Neural crest cell (in vitro differentiated cells): ENCODE measurements around the gene WDFY4. TPM values are rescaled to one million over a fixed set of nuclear protein-coding genes. Genes with fewer than 3 reads are reported as not detected.

Source experiments
- DNase-seq: peaks from one replicate; pipeline ENCODE4 v3.0.0; 2021; ENCODE audit warnings: low read depth, mixed read lengths, low spot score
- H3K27ac Mint-ChIP-seq: one replicate; pipeline ENCODE4 v1.8.0; 2021; ENCODE audit warnings: mild to moderate bottlenecking, mixed read lengths; ENCODE audit not compliant: unreplicated experiment
- H3K27me3 Mint-ChIP-seq: 2 replicates; pipeline ENCODE4 v1.8.0; 2021; ENCODE audit warnings: low read depth, mild to moderate bottlenecking, mixed read lengths
- H3K36me3 Mint-ChIP-seq: 2 replicates; pipeline ENCODE4 v1.8.0; 2021; ENCODE audit warnings: low read depth, mild to moderate bottlenecking, mixed read lengths
- H3K4me1 Mint-ChIP-seq: 2 replicates; pipeline ENCODE4 v1.8.0; 2021; ENCODE audit warnings: mixed read lengths
- H3K4me3 Mint-ChIP-seq: one replicate; pipeline ENCODE4 v1.8.0; 2021; ENCODE audit warnings: mild to moderate bottlenecking, mixed read lengths
- H3K9me3 Mint-ChIP-seq: 2 replicates; pipeline ENCODE4 v1.8.0; 2021; ENCODE audit warnings: mixed read lengths
- CTCF ChIP-seq: fragments of 200-600 bp; sonication (generic); conservative IDR thresholded peaks from 2 replicates; pipeline ENCODE4 v1.5.0; 2021; ENCODE audit warnings: antibody characterized with exemption, mild to moderate bottlenecking
- total RNA-seq: library from RNA; stranded (reverse); gene quantifications from 2 replicates; pipeline ENCODE4 v1.2.1, GENCODE V29; 2021

WDFY4 gene
- total RNA-seq, 1 donor from 2014 or later: not detected

GRCh38 chr10:48775206-48775517, 90.5 kb downstream of the WDFY4 start:
- peaks cover 2% of the 10 kb centered on the region for H3K27me3 Mint-ChIP-seq
- no peak for TF ChIP-seq CTCF
- no peaks in the 10 kb centered on the region for H3K9me3 Mint-ChIP-seq
- no peak overlapping the region for H3K27ac Mint-ChIP-seq
- no peak overlapping the region for H3K4me3 Mint-ChIP-seq
- no peaks in the 10 kb centered on the region for H3K36me3 Mint-ChIP-seq
- H3K4me1 Mint-ChIP-seq: no peaks in the 10 kb centered on the region
- no peak for DNase-seq

- H3K27ac Mint-ChIP-seq: no peak overlapping the region
- no peak for DNase-seq
- no peaks in the 10 kb centered on the region for H3K36me3 Mint-ChIP-seq
- H3K4me3 Mint-ChIP-seq: no peak overlapping the region
- no peak for TF ChIP-seq CTCF
- H3K27me3 Mint-ChIP-seq: no peaks in the 10 kb centered on the region
- H3K4me1 Mint-ChIP-seq: no peaks in the 10 kb centered on the region
- H3K9me3 Mint-ChIP-seq: no peaks in the 10 kb centered on the region
These were observed 91.4 kb downstream of the WDFY4 start for GRCh38 chr10:48776005-48776522.

DNA sequence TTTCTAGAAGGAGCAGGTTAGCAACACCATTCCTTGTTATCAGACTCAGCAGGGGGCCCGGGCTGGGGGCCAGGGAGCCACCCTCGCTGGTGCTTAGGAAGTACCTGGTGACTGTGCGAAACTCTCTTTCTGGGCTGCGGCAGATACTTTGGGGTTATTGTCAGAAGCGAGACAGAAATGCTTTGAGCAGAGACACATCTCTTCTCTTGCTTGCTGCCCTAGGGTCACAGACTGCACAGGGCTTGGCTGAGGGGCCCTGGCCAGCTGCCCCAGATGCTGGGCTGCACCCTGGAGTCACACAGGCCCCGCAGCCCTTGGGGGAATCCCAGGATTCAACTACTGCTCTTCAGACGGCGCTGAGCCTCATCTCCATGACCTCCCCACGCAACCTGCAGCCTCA, 91.9 kb downstream of the WDFY4 start:
- no peak for TF ChIP-seq CTCF
- Mint-ChIP-seq H3K9me3 (no peaks in the 10 kb centered on the region), H3K4me1 (no peaks in the 10 kb centered on the region), H3K27ac (no peak overlapping the region), H3K36me3 (no peaks in the 10 kb centered on the region), H3K27me3 (no peaks in the 10 kb centered on the region), H3K4me3 (no peak overlapping the region)
- DNase-seq: no peak

- Mint-ChIP-seq H3K27ac (no peak overlapping the region), H3K4me3 (no peak overlapping the region), H3K4me1 (no peaks in the 10 kb centered on the region), H3K27me3 (peaks cover 3% of the 10 kb centered on the region), H3K36me3 (no peaks in the 10 kb centered on the region), H3K9me3 (no peaks in the 10 kb centered on the region)
- DNase-seq: no peak
- no peak for TF ChIP-seq CTCF
These were observed 92.4 kb downstream of the WDFY4 start for GRCh38 chr10:48777110-48777509.

DNA sequence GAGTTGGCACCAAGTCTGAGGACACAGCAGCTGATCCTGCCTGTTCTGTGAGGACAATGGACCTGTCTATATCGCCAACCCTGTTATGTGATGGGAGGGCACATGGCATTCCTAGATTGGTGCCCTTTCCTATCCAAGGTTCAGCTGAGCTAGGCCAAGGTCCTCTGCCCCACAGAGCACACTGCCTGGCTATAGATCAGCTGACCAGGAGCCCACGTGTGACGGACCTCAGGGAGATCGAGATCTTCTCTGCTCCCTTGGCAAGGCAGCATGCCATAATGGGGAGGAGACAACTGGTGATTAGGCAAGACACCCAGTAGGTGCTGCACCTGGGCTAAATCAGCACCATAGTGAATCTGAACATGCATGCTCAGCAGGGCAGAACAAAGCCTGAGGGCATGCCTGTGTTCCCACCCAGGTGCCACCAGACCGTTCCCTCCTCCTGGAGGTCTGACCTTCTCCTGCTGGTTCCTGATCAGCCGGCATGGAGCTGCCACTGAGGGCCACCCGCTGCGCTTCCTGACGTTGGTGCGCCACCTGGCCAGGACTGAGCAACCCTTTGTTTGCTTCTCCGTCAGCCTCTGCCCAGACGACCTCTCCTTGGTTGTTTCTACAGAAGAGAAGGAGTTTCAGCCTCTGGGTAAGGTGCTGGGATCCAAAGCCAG, 93.7 kb downstream of the WDFY4 start:
- TF ChIP-seq CTCF: no peak
- H3K27ac Mint-ChIP-seq: no peak overlapping the region
- no peaks in the 10 kb centered on the region for H3K4me1 Mint-ChIP-seq
- DNase-seq: no peak
- no peaks in the 10 kb centered on the region for H3K9me3 Mint-ChIP-seq
- H3K36me3 Mint-ChIP-seq: no peaks in the 10 kb centered on the region
- H3K4me3 Mint-ChIP-seq: no peak overlapping the region
- H3K27me3 Mint-ChIP-seq: peaks cover 10% of the 10 kb centered on the region
